BJ (cell line): ENCODE data around the gene COL4A4. TPM values are rescaled to one million over a fixed set of nuclear protein-coding genes. Genes with fewer than 3 reads are reported as not detected.

Source experiments
- CTCF ChIA-PET: fragments of 350-600 bp; formaldehyde crosslinking; extraction: SDS; loops from one replicate; lab custom pipeline; 2021; ENCODE audit warnings: antibody characterized with exemption, inconsistent platforms; lab: Yijun Ruan, JAX
- POLR2A ChIA-PET: fragments of 300-600 bp; sonication (Branson Sonifier 250); formaldehyde crosslinking; extraction: SDS; loops from one replicate; lab custom pipeline; 2021; ENCODE audit warnings: antibody characterized with exemption; lab: Charles Lee
- DNase-seq: peaks from one replicate; pipeline ENCODE4 v3.0.0-alpha.2; 2011; ENCODE audit warnings: low read depth
- H3K27me3 ChIP-seq: 2 replicates; pipeline ENCODE4 v1.6.0; 2011; ENCODE audit warnings: low read length; ENCODE audit not compliant: control insufficient read depth, insufficient read depth
- H3K36me3 ChIP-seq: 2 replicates; pipeline ENCODE4 v1.5.1; 2011; ENCODE audit warnings: low read length; ENCODE audit not compliant: control insufficient read depth, insufficient read depth
- H3K4me3 ChIP-seq: 2 replicates; pipeline ENCODE4 v1.5.1; 2011; ENCODE audit warnings: low read depth, mild to moderate bottlenecking, control low read depth, low read length
- CTCF ChIP-seq: IDR thresholded peaks from 2 replicates; pipeline ENCODE4 v1.5.1; 2011; ENCODE audit warnings: low read depth, mild to moderate bottlenecking, control low read depth, inconsistent platforms, low read length, moderate library complexity; ENCODE audit not compliant: insufficient read depth
- polyA plus RNA-seq: library from polyadenylated mRNA; depleted of rRNA; stranded (reverse); fragments of >200 nt; gene quantifications from 2 replicates; pipeline ENCODE4 v1.2.3, GENCODE V29; 2011

COL4A4 gene
- polyA plus RNA-seq, 1 experiment: 0.36 TPM

- no peak overlapping the region for H3K4me3 ChIP-seq
- CTCF ChIA-PET: interaction anchor here (1.5 kb wide), 1 partner anchor 24 kb away, joined by 6 read pairs; no protein-coding TSS in a partner anchor
- no peaks in the 10 kb centered on the region for H3K27me3 ChIP-seq
- no peaks in the 10 kb centered on the region for H3K36me3 ChIP-seq
- no peak for DNase-seq
- no peak for TF ChIP-seq CTCF
- POLR2A ChIA-PET: no interaction called here
Measured at GRCh38 chr2:227057060-227057459, 106.9 kb downstream of the COL4A4 start.

DNA sequence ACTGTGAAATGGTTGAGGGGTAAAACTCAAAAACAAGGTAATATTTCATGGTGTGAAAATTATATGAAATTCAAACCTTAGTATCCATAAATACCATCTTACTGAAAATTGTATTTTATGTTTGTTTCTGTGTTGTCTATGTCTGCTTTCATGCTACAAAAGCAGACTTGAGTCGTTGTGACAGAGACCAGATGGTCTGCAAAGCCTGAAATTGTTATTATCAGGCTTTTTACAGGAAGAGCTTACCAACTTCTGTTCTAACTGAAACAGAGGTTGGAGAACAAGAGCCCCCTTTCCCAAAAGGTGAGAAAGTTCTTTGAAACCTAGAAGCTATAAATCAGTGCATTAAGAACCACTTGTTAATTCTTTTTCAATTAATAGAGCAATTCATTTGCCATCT lies 110.0 kb downstream of the COL4A4 start:
- H3K4me3 ChIP-seq: no peak overlapping the region
- DNase-seq: no peak
- ChIA-PET CTCF (no interaction called here), POLR2A (no interaction called here)
- no peak for TF ChIP-seq CTCF
- no peaks in the 10 kb centered on the region for H3K36me3 ChIP-seq
- H3K27me3 ChIP-seq: no peaks in the 10 kb centered on the region

GRCh38 chr2:227052879-227053278 lies 111.1 kb downstream of the COL4A4 start:
- Histone ChIP-seq H3K36me3 (no peaks in the 10 kb centered on the region), H3K4me3 (no peak overlapping the region), H3K27me3 (no peaks in the 10 kb centered on the region)
- CTCF ChIA-PET: no interaction called here
- POLR2A ChIA-PET: no interaction called here
- DNase-seq: no peak
- TF ChIP-seq CTCF: no peak

DNA sequence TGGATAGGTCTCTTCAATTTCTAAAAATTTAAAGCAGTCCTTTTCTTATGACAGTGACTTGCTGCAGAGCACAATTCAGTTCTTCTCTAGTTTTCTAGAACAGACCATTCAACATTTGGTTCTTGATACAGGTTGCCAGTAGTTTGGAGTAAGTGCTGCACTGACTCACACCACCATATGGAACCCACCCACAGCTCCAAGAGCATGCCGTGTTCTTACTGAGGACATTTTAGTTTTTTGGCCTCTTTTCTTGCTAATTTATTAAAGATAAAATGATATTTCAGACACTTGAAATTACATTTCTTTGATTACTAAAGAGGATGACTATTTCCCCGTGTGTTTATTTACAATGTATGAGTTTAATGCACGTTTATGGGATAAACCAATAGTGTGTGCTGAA lies 120.0 kb downstream of the COL4A4 start:
- POLR2A ChIA-PET: no interaction called here
- H3K36me3 ChIP-seq: no peaks in the 10 kb centered on the region
- H3K27me3 ChIP-seq: no peaks in the 10 kb centered on the region
- CTCF ChIA-PET: interaction anchor here (0.7 kb wide), 1 partner anchor 1385 kb away, joined by 3 read pairs; no protein-coding TSS in a partner anchor
- no peak for DNase-seq
- TF ChIP-seq CTCF: no peak
- no peak overlapping the region for H3K4me3 ChIP-seq

GRCh38 chr2:227038550-227039189 lies 125.3 kb downstream of the COL4A4 start:
- Histone ChIP-seq H3K4me3 (no peak overlapping the region), H3K27me3 (no peaks in the 10 kb centered on the region), H3K36me3 (no peaks in the 10 kb centered on the region)
- no peak for DNase-seq
- ChIA-PET POLR2A (no interaction called here), CTCF (interaction anchor here (0.7 to 1.1 kb wide), 3 partner anchors 10 to 60 kb away, joined by 3 read pairs; no protein-coding TSS in a partner anchor)
- no peak for TF ChIP-seq CTCF
